Measurements from ENCODE around the gene DMBT1. TPM values are rescaled to one million over a fixed set of nuclear protein-coding genes. Genes with fewer than 3 reads are reported as not detected.

DMBT1 gene
- total and polyA plus RNA-seq, 2 of the 4 experiments (the other 2 are of a cell fraction) = under 0.01 TPM; not detected in 1

DNA sequence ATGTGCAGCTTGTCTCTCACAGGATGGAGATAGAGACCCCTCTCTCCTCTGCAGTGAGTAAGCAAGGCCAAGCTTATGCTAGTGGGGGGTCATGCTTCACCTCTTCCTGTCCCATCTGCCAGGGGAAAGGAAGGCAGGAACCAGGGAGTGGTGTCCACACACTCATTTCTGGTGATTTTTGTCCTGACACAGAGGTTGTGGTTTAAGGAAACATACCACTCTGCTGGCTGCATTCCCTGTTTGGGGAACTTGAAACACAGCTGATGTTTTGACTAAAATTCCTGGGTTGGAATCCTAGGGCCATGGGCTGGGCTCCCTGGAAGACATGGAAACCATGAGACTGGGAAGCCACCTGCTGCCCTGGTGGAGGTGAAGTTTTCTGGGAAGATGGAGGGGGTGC lies 117.7 kb downstream of the DMBT1 start:
- no peak overlapping the region for H3K9ac ChIP-seq (ENCODE audit: low read depth, low read length)
- no peak overlapping the region for H2BK5ac ChIP-seq (ENCODE audit: low read depth, low read length, poor library complexity, severe bottlenecking)
- DNase-seq (no peak), ATAC-seq (ENCODE audit: low read depth) (no peak)
- H3K4ac ChIP-seq (ENCODE audit: low read depth, low read length) = no peak overlapping the region
- no peak overlapping the region for H4K5ac ChIP-seq (ENCODE audit: low read depth, low read length)
- dilution Hi-C loops (cut with HindIII; ENCODE audit: low sequenced_read_pairs, unreplicated experiment) = no loop called here
- no peak overlapping the region for H2BK120ac ChIP-seq (ENCODE audit: low read depth, low read length)
- H2AK9ac ChIP-seq (replicated peaks; ENCODE audit: low read depth, low read length, poor library complexity) = no peak overlapping the region
- H2BK20ac ChIP-seq (ENCODE audit: low read depth, low read length) = no peak overlapping the region
- H3K79me1 ChIP-seq (ENCODE audit: low read depth in 1 of 2, low read length in 2 of 2) = no peaks in the 10 kb centered on the region
- H3K27me3 ChIP-seq (ENCODE audit: control insufficient read depth, insufficient read depth, low read length) = no peaks in the 10 kb centered on the region
- ChIA-PET POLR2A (ENCODE audit: unreplicated experiment) (no interaction called here), CTCF (no interaction called here)
- no peak overlapping the region for H2AK5ac ChIP-seq (ENCODE audit: low read depth, low read length)
- no peaks in the 10 kb centered on the region for H3K9me3 ChIP-seq (ENCODE audit: control insufficient read depth, insufficient read depth, low read length)
- intact Hi-C loops (cut with micrococcal nuclease) = no loop called here
- no peaks in the 10 kb centered on the region for H4K20me1 ChIP-seq (ENCODE audit: insufficient read depth, low read length)
- no peak overlapping the region for H3K14ac ChIP-seq (replicated peaks; ENCODE audit: low read depth, low read length)
- no TSS peak for BruUV-seq (replicated peaks)
- H3K4me1 ChIP-seq (ENCODE audit: control insufficient read depth, insufficient read depth, low read length) = no peaks in the 10 kb centered on the region
- H3K23ac ChIP-seq (ENCODE audit: low read depth, low read length) = no peak overlapping the region
- H4K8ac ChIP-seq (ENCODE audit: low read depth in 2 of 2, low read length in 2 of 2) = no peak overlapping the region
- no peak overlapping the region for H4K91ac ChIP-seq (ENCODE audit: insufficient read depth, low read depth, low read length)
- H3K18ac ChIP-seq (ENCODE audit: low read depth, low read length) = no peak overlapping the region
- H2BK15ac ChIP-seq (ENCODE audit: low read depth, low read length) = no peak overlapping the region
- no peak overlapping the region for H3K27ac ChIP-seq (ENCODE audit: insufficient read depth, low read length)
- no peaks in the 10 kb centered on the region for H3K36me3 ChIP-seq (ENCODE audit: control insufficient read depth, insufficient read depth, low read length)
- in situ Hi-C loops (cut with MboI; ENCODE audit: low sequenced_read_pairs) = no loop called here
- H3K9me1 ChIP-seq (ENCODE audit: insufficient read depth, low read length) = no peaks in the 10 kb centered on the region
- no peak overlapping the region for H3K56ac ChIP-seq (ENCODE audit: extremely low read depth, insufficient read depth, low read length)
- no peak overlapping the region for H2AFZ ChIP-seq (replicated peaks; ENCODE audit: low read length, poor library complexity)
- H3K4me3 ChIP-seq (ENCODE audit: insufficient read depth, low read depth, low read length) = no peak overlapping the region
- no peak overlapping the region for H3K4me2 ChIP-seq (ENCODE audit: low read depth, low read length)
- no peak for TF ChIP-seq RCOR1 (IDR thresholded peaks at IDR 0.05; ENCODE audit: insufficient replicate concordance, low read length)
- TF ChIP-seq SMC3 (IDR thresholded peaks at IDR 0.05; ENCODE audit: low read depth, low read length) = no peak
- no peak for TF ChIP-seq MXI1 (IDR thresholded peaks at IDR 0.05; ENCODE audit: borderline replicate concordance, low read depth, low read length)
- no peak for TF ChIP-seq RFX5 (IDR thresholded peaks at IDR 0.05; ENCODE audit: low read depth, low read length)
- no peak for TF ChIP-seq FOS (IDR thresholded peaks at IDR 0.05; ENCODE audit: low read depth, low read length)
- TF ChIP-seq MAZ (IDR thresholded peaks at IDR 0.05; ENCODE audit: borderline replicate concordance, low read depth, low read length) = no peak
- TF ChIP-seq BHLHE40 (IDR thresholded peaks at IDR 0.05; ENCODE audit: low read depth, low read length) = no peak
- no peak for TF ChIP-seq CEBPB (IDR thresholded peaks at IDR 0.05; ENCODE audit: low read depth, low read length)
- no peak for TF ChIP-seq POLR2A (IDR thresholded peaks at IDR 0.05; ENCODE audit: low read depth, low read length)
- no peak for TF ChIP-seq NFE2L2 (IDR thresholded peaks at IDR 0.05; ENCODE audit: low read depth, low read length)

All from IMR-90 (cell line).